GM10266 (cell line): Measurements from ENCODE around the gene PSPC1.

Source experiments
- DNase-seq: peaks from one replicate; pipeline ENCODE4 v3.0.0; 2012; ENCODE audit errors: extremely low spot score
- CTCF ChIP-seq: IDR thresholded peaks from 2 replicates; pipeline ENCODE4 v1.5.1; 2012; ENCODE audit warnings: mild to moderate bottlenecking, low read depth; ENCODE audit not compliant: control insufficient read depth, insufficient read depth; ENCODE audit errors: missing control alignments

PSPC1 gene

GRCh38 chr13:19772306-19772705 is 10.4 kb downstream of the PSPC1 start:
- no peak for DNase-seq
- TF ChIP-seq CTCF = no peak

GRCh38 chr13:19769854-19770253 is 12.9 kb downstream of the PSPC1 start:
- no peak for TF ChIP-seq CTCF

GRCh38 chr13:19767966-19768365 is 14.8 kb downstream of the PSPC1 start:
- TF ChIP-seq CTCF = no peak
- no peak for DNase-seq

More at GRCh38 chr13:19769854-19770253, 12.9 kb downstream of the PSPC1 start:
- DNase-seq = no peak

- no peak for TF ChIP-seq CTCF
- DNase-seq = no peak
Measured at GRCh38 chr13:19766591-19766990, 16.2 kb downstream of the PSPC1 start.

GRCh38 chr13:19764237-19764636 is 18.5 kb downstream of the PSPC1 start:
- DNase-seq = no peak
- TF ChIP-seq CTCF = no peak

GRCh38 chr13:19763618-19764017 is 19.1 kb downstream of the PSPC1 start:
- DNase-seq = no peak
- no peak for TF ChIP-seq CTCF

- TF ChIP-seq CTCF = no peak
- no peak for DNase-seq
Measured at GRCh38 chr13:19759669-19760068, 23.1 kb downstream of the PSPC1 start.

GRCh38 chr13:19742643-19743042 is 40.1 kb downstream of the PSPC1 start:
- no peak for DNase-seq
- no peak for TF ChIP-seq CTCF
